ENCODE data around the gene SBK1. TPM values are rescaled to one million over a fixed set of nuclear protein-coding genes. Genes with fewer than 3 reads are reported as not detected.

The SBK1 gene
- total and polyA plus RNA-seq, 2 experiments from 2014 or later: not detected

GRCh38 chr16:28289048-28289447, 3.3 kb upstream of the SBK1 start:
- in situ Hi-C loops (cut with MboI): no loop called here
- H4K20me1 ChIP-seq (ENCODE audit: insufficient read depth): no peaks in the 10 kb centered on the region
- no peak overlapping the region for H3K27ac ChIP-seq
- H3K9me2 ChIP-seq (ENCODE audit: insufficient read depth): no peaks in the 10 kb centered on the region
- H3K27me3 ChIP-seq (replicated peaks; ENCODE audit: insufficient read depth): peaks cover 51% of the 10 kb centered on the region
- no peak overlapping the region for H3K4me3 ChIP-seq
- TF ChIP-seq EZH2 (IDR thresholded peaks at IDR 0.05; ENCODE audit: insufficient read depth, poor library complexity, severe bottlenecking) (no peak), EZH2phosphoT487 (IDR thresholded peaks at IDR 0.05; ENCODE audit: insufficient read depth, low read depth) (no peak)
- H3K9me3 ChIP-seq (ENCODE audit: low read depth): no peaks in the 10 kb centered on the region
- H3K4me2 ChIP-seq (ENCODE audit: unreplicated experiment): no peak overlapping the region
- H3K9ac ChIP-seq: no peak overlapping the region
- no peaks in the 10 kb centered on the region for H3K36me3 ChIP-seq (ENCODE audit: low read depth)
- H2AFZ ChIP-seq: no peak overlapping the region
- H3K79me2 ChIP-seq (ENCODE audit: insufficient read depth): no peaks in the 10 kb centered on the region
- 30 to 33% methylated on average over 3 of the region's 3 CpGs for WGBS, 2 experiments (ENCODE audit: low coverage in 1 of 2, low lambda C conversion rate in 2 of 2, missing lambda C conversion rate in 2 of 2)
- no peaks in the 10 kb centered on the region for H3F3A ChIP-seq (ENCODE audit: insufficient read depth)
- H3K4me1 ChIP-seq (ENCODE audit: insufficient read depth): no peaks in the 10 kb centered on the region
- no peak for DNase-seq

- in situ Hi-C loops (cut with MboI): no loop called here
- Histone ChIP-seq H4K20me1 (ENCODE audit: insufficient read depth) (no peaks in the 10 kb centered on the region), H3F3A (ENCODE audit: insufficient read depth) (no peaks in the 10 kb centered on the region), H3K27me3 (replicated peaks; ENCODE audit: insufficient read depth) (peaks cover 54% of the 10 kb centered on the region), H3K9me3 (ENCODE audit: low read depth) (no peaks in the 10 kb centered on the region), H3K4me3 (no peak overlapping the region), H3K79me2 (ENCODE audit: insufficient read depth) (no peaks in the 10 kb centered on the region), H3K4me1 (ENCODE audit: insufficient read depth) (no peaks in the 10 kb centered on the region), H2AFZ (no peak overlapping the region), H3K9me2 (ENCODE audit: insufficient read depth) (no peaks in the 10 kb centered on the region), H3K4me2 (ENCODE audit: unreplicated experiment) (no peak overlapping the region), H3K36me3 (ENCODE audit: low read depth) (no peaks in the 10 kb centered on the region), H3K9ac (no peak overlapping the region), H3K27ac (no peak overlapping the region)
- TF ChIP-seq EZH2phosphoT487 (IDR thresholded peaks at IDR 0.05; ENCODE audit: insufficient read depth, low read depth) (no peak), EZH2 (IDR thresholded peaks at IDR 0.05; ENCODE audit: insufficient read depth, poor library complexity, severe bottlenecking) (no peak)
- 68 to 73% methylated on average over 10 of the region's 10 CpGs for WGBS, 2 experiments (ENCODE audit: low coverage in 1 of 2, low lambda C conversion rate in 2 of 2, missing lambda C conversion rate in 2 of 2)
- no peak for DNase-seq
These were observed 2.1 kb upstream of the SBK1 start for GRCh38 chr16:28289939-28290858.

GRCh38 chr16:28290859-28291254, 1.5 kb upstream of the SBK1 start:
- H3K9me3 ChIP-seq (ENCODE audit: low read depth): no peaks in the 10 kb centered on the region
- in situ Hi-C loops (cut with MboI): no loop called here
- no peaks in the 10 kb centered on the region for H3K9me2 ChIP-seq (ENCODE audit: insufficient read depth)
- no peaks in the 10 kb centered on the region for H3K36me3 ChIP-seq (ENCODE audit: low read depth)
- TF ChIP-seq EZH2phosphoT487 (IDR thresholded peaks at IDR 0.05; ENCODE audit: insufficient read depth, low read depth) (no peak), EZH2 (IDR thresholded peaks at IDR 0.05; ENCODE audit: insufficient read depth, poor library complexity, severe bottlenecking) (no peak)
- WGBS, 2 experiments (ENCODE audit: low coverage in 1 of 2, low lambda C conversion rate in 2 of 2, missing lambda C conversion rate in 2 of 2): 60 to 62% methylated on average over 11 of the region's 11 CpGs
- no peak overlapping the region for H3K4me3 ChIP-seq
- no peaks in the 10 kb centered on the region for H3K79me2 ChIP-seq (ENCODE audit: insufficient read depth)
- H3K4me1 ChIP-seq (ENCODE audit: insufficient read depth): no peaks in the 10 kb centered on the region
- H3K9ac ChIP-seq: no peak overlapping the region
- H3K27ac ChIP-seq: no peak overlapping the region
- H3F3A ChIP-seq (ENCODE audit: insufficient read depth): no peaks in the 10 kb centered on the region
- DNase-seq: no peak
- no peaks in the 10 kb centered on the region for H4K20me1 ChIP-seq (ENCODE audit: insufficient read depth)
- H3K27me3 ChIP-seq (replicated peaks; ENCODE audit: insufficient read depth): peaks cover 59% of the 10 kb centered on the region
- H3K4me2 ChIP-seq (ENCODE audit: unreplicated experiment): no peak overlapping the region
- no peak overlapping the region for H2AFZ ChIP-seq

GRCh38 chr16:28292731-28293600, 641 bp downstream of the SBK1 start:
- Histone ChIP-seq H3K79me2 (ENCODE audit: insufficient read depth) (no peaks in the 10 kb centered on the region), H3K9me3 (ENCODE audit: low read depth) (no peaks in the 10 kb centered on the region), H2AFZ (0 out of 2 replicates have a peak overlapping the region, but pooled peaks have one; percentile 38), H3K9ac (no peak overlapping the region), H4K20me1 (ENCODE audit: insufficient read depth) (no peaks in the 10 kb centered on the region), H3K9me2 (ENCODE audit: insufficient read depth) (no peaks in the 10 kb centered on the region), H3K4me3 (peak overlapping the region; percentile 45; the same call in 1 of the 2 replicates), H3K27ac (no peak overlapping the region), H3K36me3 (ENCODE audit: low read depth) (no peaks in the 10 kb centered on the region), H3K27me3 (replicated peaks; ENCODE audit: insufficient read depth) (peaks cover 57% of the 10 kb centered on the region), H3F3A (ENCODE audit: insufficient read depth) (no peaks in the 10 kb centered on the region), H3K4me1 (ENCODE audit: insufficient read depth) (no peaks in the 10 kb centered on the region), H3K4me2 (ENCODE audit: unreplicated experiment) (peak overlapping the region; percentile 35)
- in situ Hi-C loops (cut with MboI): no loop called here
- DNase-seq: no peak
- TF ChIP-seq EZH2 (IDR thresholded peaks at IDR 0.05; ENCODE audit: insufficient read depth, poor library complexity, severe bottlenecking): peak; percentile 61
- no peak for TF ChIP-seq EZH2phosphoT487 (IDR thresholded peaks at IDR 0.05; ENCODE audit: insufficient read depth, low read depth)
- 1 to 2% methylated on average over 20 to 43 of the region's 60 CpGs for WGBS, 2 experiments (ENCODE audit: low coverage in 1 of 2, low lambda C conversion rate in 2 of 2, missing lambda C conversion rate in 2 of 2)
